PC-3 (cell line): ENCODE data around the gene THBS3. TPM values are rescaled to one million over a fixed set of nuclear protein-coding genes. Genes with fewer than 3 reads are reported as not detected.
"Not testable (repeated sequence)": the region's sequence is repeated elsewhere in the genome, so short reads cannot be mapped to it uniquely, and the experiment has no call there.

Source experiments
- ATAC-seq: fragments of 200-7000 bp; cut with Tn5 transposase; 2 replicates; pipeline ENCODE4 v1.9.1; 2020; ENCODE audit warnings: mild to moderate bottlenecking, moderate library complexity
- BruUV-seq: library from RNA; stranded (reverse); fragments of 400-500 nt; replicated peaks from 2 replicates; lab custom pipeline; 2021; lab: Mats Ljungman, UMichigan
- CTCF ChIA-PET: fragments of 300-600 bp; sonication (Branson Sonifier 250); formaldehyde crosslinking; loops from one replicate; lab custom pipeline; 2022; ENCODE audit warnings: antibody characterized with exemption; lab: Charles Lee
- POLR2A ChIA-PET: fragments of 300-600 bp; sonication (Branson Sonifier 250); formaldehyde crosslinking; loops from one replicate; lab custom pipeline; 2022; ENCODE audit warnings: antibody characterized with exemption; ENCODE audit not compliant: unreplicated experiment; lab: Charles Lee
- DNase-seq: peaks from one replicate; pipeline ENCODE4 v3.0.0-alpha.2; 2015
- H2AFZ ChIP-seq: fragments of 300-600 bp; sonication (generic); 2 replicates; pipeline ENCODE4 v1.6.0; 2016; ENCODE audit warnings: antibody characterized with exemption, low read length
- H3F3A ChIP-seq: fragments of 300-600 bp; sonication (generic); one replicate; pipeline ENCODE4 v1.6.0; 2017; ENCODE audit warnings: antibody characterized with exemption, low read length, control low read depth, mild to moderate bottlenecking; ENCODE audit not compliant: unreplicated experiment
- H3K27ac ChIP-seq: fragments of 300-600 bp; sonication (generic); 2 replicates; pipeline ENCODE4 v1.5.1; 2016; ENCODE audit warnings: mild to moderate bottlenecking, low read length
- H3K27me3 ChIP-seq: fragments of 300-600 bp; sonication (generic); 2 replicates; pipeline ENCODE4 v1.6.1; 2016; ENCODE audit warnings: low read length, mixed read lengths
- H3K36me3 ChIP-seq: fragments of 300-600 bp; sonication (generic); 2 replicates; pipeline ENCODE4 v1.6.1; 2016; ENCODE audit warnings: low read depth, mixed run types, low read length, mixed read lengths
- H3K4me1 ChIP-seq: fragments of 300-600 bp; sonication (generic); 2 replicates; pipeline ENCODE4 v1.5.1; 2016; ENCODE audit warnings: low read length; ENCODE audit not compliant: insufficient read depth
- H3K4me2 ChIP-seq: fragments of 300-600 bp; sonication (generic); 2 replicates; pipeline ENCODE4 v1.6.0; 2016; ENCODE audit warnings: low read length
- H3K4me3 ChIP-seq: fragments of 300-600 bp; sonication (generic); 2 replicates; pipeline ENCODE4 v1.5.1; 2016; ENCODE audit warnings: mild to moderate bottlenecking, low read length, mixed read lengths
- H3K79me2 ChIP-seq: fragments of 300-600 bp; sonication (generic); 2 replicates; pipeline ENCODE4 v1.6.1; 2017; ENCODE audit warnings: low read length, mixed read lengths
- H3K9ac ChIP-seq: fragments of 300-600 bp; sonication (generic); 2 replicates; pipeline ENCODE4 v1.6.0; 2016; ENCODE audit warnings: mild to moderate bottlenecking, low read length
- H3K9me2 ChIP-seq: fragments of 300-600 bp; sonication (generic); replicated peaks from 2 replicates; pipeline ENCODE4 v1.6.1; 2016; ENCODE audit warnings: mixed run types, low read length, mixed read lengths
- H3K9me3 ChIP-seq: fragments of 300-600 bp; sonication (generic); 2 replicates; pipeline ENCODE4 v1.6.1; 2016; ENCODE audit warnings: low read length, mixed read lengths
- H4K20me1 ChIP-seq: fragments of 300-600 bp; sonication (generic); 2 replicates; pipeline ENCODE4 v1.6.1; 2016; ENCODE audit warnings: low read length, mixed read lengths
- EZH2 ChIP-seq: fragments of 300-600 bp; sonication (generic); IDR thresholded peaks from one replicate; pipeline ENCODE4 v1.6.1; 2017; ENCODE audit warnings: antibody characterized with exemption, mild to moderate bottlenecking, low read length; ENCODE audit not compliant: unreplicated experiment
- EZH2phosphoT487 ChIP-seq: fragments of 300-600 bp; sonication (generic); IDR thresholded peaks from 2 replicates; pipeline ENCODE4 v1.6.1; 2018; ENCODE audit warnings: mild to moderate bottlenecking, antibody characterized with exemption, low read length, borderline replicate concordance
- intact Hi-C: fragments of 100-400 bp; cut with micrococcal nuclease; formaldehyde crosslinking; loops from 2 replicates; pipeline ENCODE4 v1.9.0; 2023
- total RNA-seq: library from RNA; depleted of rRNA; stranded (reverse); fragments of >200 nt; gene quantifications from 2 replicates; pipeline ENCODE4 v1.2.3, GENCODE V29; 2014
- TF ChIP-seq, protein P1 (sequence below): fragments of 300-600 bp; sonication (generic); conservative IDR thresholded peaks from 2 replicates; pipeline ENCODE4 v1.5.1; 2017; ENCODE audit warnings: antibody characterized with exemption, low read depth, mild to moderate bottlenecking, low read length

The THBS3 gene
- total RNA-seq, 1 experiment from 2014 or later = 13.0 TPM

GRCh38 chr1:155192346-155193274 lies 15.1 kb downstream of the THBS3 start:
- peak; percentile 3 for ATAC-seq

GRCh38 chr1:155191904-155192303 lies 15.8 kb downstream of the THBS3 start:
- ATAC-seq (no peak), DNase-seq (no peak)
- no peaks in the 10 kb centered on the region for H3K9me3 ChIP-seq
- H3K4me1 ChIP-seq = peaks cover 27% of the 10 kb centered on the region
- intact Hi-C loops = loop anchor here (2.0 to 5.0 kb wide), 2 partner anchors 15 to 35 kb away; no protein-coding TSS in a partner anchor
- H2AFZ ChIP-seq = no peak overlapping the region
- H3K4me2 ChIP-seq = no peak overlapping the region
- H3K27ac ChIP-seq = no peak overlapping the region
- H3K4me3 ChIP-seq = no peak overlapping the region
- TF ChIP-seq, protein P1, sequence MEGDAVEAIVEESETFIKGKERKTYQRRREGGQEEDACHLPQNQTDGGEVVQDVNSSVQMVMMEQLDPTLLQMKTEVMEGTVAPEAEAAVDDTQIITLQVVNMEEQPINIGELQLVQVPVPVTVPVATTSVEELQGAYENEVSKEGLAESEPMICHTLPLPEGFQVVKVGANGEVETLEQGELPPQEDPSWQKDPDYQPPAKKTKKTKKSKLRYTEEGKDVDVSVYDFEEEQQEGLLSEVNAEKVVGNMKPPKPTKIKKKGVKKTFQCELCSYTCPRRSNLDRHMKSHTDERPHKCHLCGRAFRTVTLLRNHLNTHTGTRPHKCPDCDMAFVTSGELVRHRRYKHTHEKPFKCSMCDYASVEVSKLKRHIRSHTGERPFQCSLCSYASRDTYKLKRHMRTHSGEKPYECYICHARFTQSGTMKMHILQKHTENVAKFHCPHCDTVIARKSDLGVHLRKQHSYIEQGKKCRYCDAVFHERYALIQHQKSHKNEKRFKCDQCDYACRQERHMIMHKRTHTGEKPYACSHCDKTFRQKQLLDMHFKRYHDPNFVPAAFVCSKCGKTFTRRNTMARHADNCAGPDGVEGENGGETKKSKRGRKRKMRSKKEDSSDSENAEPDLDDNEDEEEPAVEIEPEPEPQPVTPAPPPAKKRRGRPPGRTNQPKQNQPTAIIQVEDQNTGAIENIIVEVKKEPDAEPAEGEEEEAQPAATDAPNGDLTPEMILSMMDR = no peak
- TF ChIP-seq EZH2phosphoT487 = no peak
- no peak for TF ChIP-seq EZH2
- H3K79me2 ChIP-seq = peaks cover 4% of the 10 kb centered on the region; the same call in 1 of the 2 replicates
- no peaks in the 10 kb centered on the region for H3K27me3 ChIP-seq
- no peaks in the 10 kb centered on the region for H3F3A ChIP-seq
- POLR2A ChIA-PET = no interaction called here
- H3K9me2 ChIP-seq = no peaks in the 10 kb centered on the region
- H3K9ac ChIP-seq = no peak overlapping the region
- H3K36me3 ChIP-seq = 0 out of 2 replicates have a peak, but pooled peaks cover under 1% of the 10 kb centered on the region
- CTCF ChIA-PET = interaction anchor here (2.0 kb wide), 1 partner anchor 16 kb away, joined by 8 read pairs; no protein-coding TSS in a partner anchor
- BruUV-seq = no TSS peak
- no peaks in the 10 kb centered on the region for H4K20me1 ChIP-seq

More at GRCh38 chr1:155192346-155193274, 15.1 kb downstream of the THBS3 start:
- peaks cover 27% of the 10 kb centered on the region for H3K4me1 ChIP-seq
- H3K36me3 ChIP-seq = peaks cover 4% of the 10 kb centered on the region; the same call in 1 of the 2 replicates
- no peaks in the 10 kb centered on the region for H3F3A ChIP-seq
- CTCF ChIA-PET = interaction anchor here (0.6 to 2.7 kb wide), 6 partner anchors 15 to 44 kb away, joined by 4 to 25 read pairs (median 8); partner anchors contain the start of genes KRTCAP2, MTX1 and THBS3
- H3K27ac ChIP-seq = peak overlapping the region; percentile 75
- H3K9me3 ChIP-seq = no peaks in the 10 kb centered on the region
- TF ChIP-seq EZH2 (no peak), EZH2phosphoT487 (no peak)
- TF ChIP-seq, protein P1 = no peak
- peak; percentile 46 for DNase-seq
- peaks cover 4% of the 10 kb centered on the region; the same call in 1 of the 2 replicates for H3K79me2 ChIP-seq
- no TSS peak for BruUV-seq
- H3K9me2 ChIP-seq = no peaks in the 10 kb centered on the region
- peak overlapping the region; percentile 91 for H3K4me2 ChIP-seq
- POLR2A ChIA-PET = interaction anchor here (1.2 to 2.1 kb wide), 2 partner anchors 16 to 130 kb away, joined by 3 to 8 read pairs; partner anchors contain the start of gene MTX1
- H3K9ac ChIP-seq = peak overlapping the region; percentile 55
- H2AFZ ChIP-seq = peak overlapping the region; percentile 96
- no peaks in the 10 kb centered on the region for H4K20me1 ChIP-seq
- intact Hi-C loops = loop anchor here (2.0 to 5.0 kb wide), 2 partner anchors 16 to 35 kb away; no protein-coding TSS in a partner anchor
- peak overlapping the region; percentile 70 for H3K4me3 ChIP-seq
- no peaks in the 10 kb centered on the region for H3K27me3 ChIP-seq

GRCh38 chr1:155189926-155190325 lies 17.8 kb downstream of the THBS3 start:
- BruUV-seq, H3K36me3 ChIP-seq, H3K4me2 ChIP-seq, H3K9me3 ChIP-seq, H2AFZ ChIP-seq, H3K27me3 ChIP-seq, H3F3A ChIP-seq, H3K9ac ChIP-seq, DNase-seq, H3K9me2 ChIP-seq, ATAC-seq, H3K27ac ChIP-seq, H3K4me3 ChIP-seq, CTCF ChIA-PET, POLR2A ChIA-PET, H3K79me2 ChIP-seq, H4K20me1 ChIP-seq: not testable (repeated sequence)
- intact Hi-C loops = loop anchor here (5.0 kb wide), 1 partner anchor 37 kb away; no protein-coding TSS in a partner anchor
- peaks cover 20% of the 10 kb centered on the region for H3K4me1 ChIP-seq
